Panc1 (cell line): ENCODE measurements around the gene SLC8A1. TPM values are rescaled to one million over a fixed set of nuclear protein-coding genes. Genes with fewer than 3 reads are reported as not detected.

Experiments used
- ATAC-seq: fragments of 200-7000 bp; cut with Tn5 transposase; 2 replicates; pipeline ENCODE4 v1.9.1; 2020; ENCODE audit warnings: mild to moderate bottlenecking, moderate library complexity
- BruUV-seq: library from RNA; stranded (reverse); fragments of 400-500 nt; replicated peaks from 2 replicates; lab custom pipeline; 2021; lab: Mats Ljungman, UMichigan
- CTCF ChIA-PET: fragments of 300-600 bp; sonication (Branson Sonifier 250); formaldehyde crosslinking; loops from one replicate; lab custom pipeline; 2022; ENCODE audit warnings: antibody characterized with exemption; lab: Charles Lee
- POLR2A ChIA-PET: fragments of 300-600 bp; sonication (Branson Sonifier 250); formaldehyde crosslinking; loops from one replicate; lab custom pipeline; 2022; ENCODE audit warnings: antibody characterized with exemption; lab: Charles Lee
- DNase-seq: peaks from one replicate; pipeline ENCODE4 v3.0.0-alpha.2; 2010; ENCODE audit warnings: low read depth, low spot score
- H3K27ac ChIP-seq: 2 replicates; pipeline ENCODE4 v1.5.1; 2011; ENCODE audit warnings: mild to moderate bottlenecking, low read length, inconsistent platforms
- H3K27me3 ChIP-seq: fragments of 200-500 bp; sonication (Bioruptor generic); 2 replicates; pipeline ENCODE4 v1.6.0; 2014; ENCODE audit warnings: low read length, inconsistent platforms; ENCODE audit not compliant: control insufficient read depth, insufficient read depth
- H3K36me3 ChIP-seq: fragments of 200-500 bp; sonication (Bioruptor generic); 2 replicates; pipeline ENCODE4 v1.5.1; 2014; ENCODE audit warnings: inconsistent platforms, mild to moderate bottlenecking, low read length, moderate library complexity; ENCODE audit not compliant: control insufficient read depth, insufficient read depth
- H3K4me1 ChIP-seq: 2 replicates; pipeline ENCODE4 v1.5.1; 2011; ENCODE audit warnings: inconsistent platforms, mild to moderate bottlenecking, low read length, moderate library complexity; ENCODE audit not compliant: control insufficient read depth, insufficient read depth
- H3K4me3 ChIP-seq, 2 experiments: 2 replicates each; pipeline ENCODE4 v1.5.1; 2011 to 2012; ENCODE audit warnings: low read depth in 2 of 2, low read length in 2 of 2, mild to moderate bottlenecking in 2 of 2, inconsistent platforms in 1 of 2, moderate library complexity in 1 of 2
- H3K9me3 ChIP-seq: fragments of 200-500 bp; sonication (Bioruptor generic); 2 replicates; pipeline ENCODE4 v1.5.1; 2014; ENCODE audit warnings: low read depth, mild to moderate bottlenecking, inconsistent platforms, low read length, moderate library complexity; ENCODE audit not compliant: control insufficient read depth, insufficient read depth
- CTCF ChIP-seq: fragments of 450-650 bp; IDR thresholded peaks from 2 replicates; pipeline ENCODE4 v1.5.1; 2017; ENCODE audit warnings: mild to moderate bottlenecking
- POLR2AphosphoS5 ChIP-seq: IDR thresholded peaks from 2 replicates; pipeline ENCODE4 v1.6.1; 2012; ENCODE audit warnings: mild to moderate bottlenecking, low read depth, low read length, moderate library complexity
- REST ChIP-seq, 2 experiments: IDR thresholded peaks; 2 replicates each; pipeline ENCODE4 v1.6.1; 2011 to 2012; ENCODE audit warnings: low read depth in 2 of 2, control low read depth in 1 of 2, low read length in 1 of 2, mild to moderate bottlenecking in 1 of 2, moderate library complexity in 1 of 2; ENCODE audit not compliant: insufficient read depth in 1 of 2
- SIN3A ChIP-seq: IDR thresholded peaks from 2 replicates; pipeline ENCODE4 v1.6.1; 2012; ENCODE audit warnings: low read depth, mild to moderate bottlenecking, low read length, moderate library complexity, borderline replicate concordance; ENCODE audit not compliant: insufficient read depth
- TCF7L2 ChIP-seq: IDR thresholded peaks from 2 replicates; pipeline ENCODE4 v1.6.1; 2011; ENCODE audit warnings: mild to moderate bottlenecking, low read depth, low read length, inconsistent platforms
- in situ Hi-C: cut with HindIII; loops from 2 replicates; pipeline ENCODE4 v1.10.0; 2016; ENCODE audit warnings: low sequenced_read_pairs, low pct_unique_long_range_greater_than_20kb
- intact Hi-C: fragments of 100-400 bp; cut with micrococcal nuclease; formaldehyde crosslinking; loops from one replicate; pipeline ENCODE4 v1.10.0; 2022; ENCODE audit not compliant: unreplicated experiment
- total RNA-seq: library from RNA; stranded (reverse); gene quantifications from one replicate; pipeline ENCODE4 v1.2.1, GENCODE V29; 2021; ENCODE audit not compliant: unreplicated experiment

Gene SLC8A1
- total RNA-seq, 1 experiment from 2014 or later: 0.59 TPM

GRCh38 chr2:40410695-40411094 lies 41.2 kb downstream of the SLC8A1 start:
- Histone ChIP-seq H3K36me3 (no peaks in the 10 kb centered on the region), H3K4me1 (no peaks in the 10 kb centered on the region), H3K27ac (no peak overlapping the region), H3K4me3 (no peak overlapping the region), H3K9me3 (no peaks in the 10 kb centered on the region), H3K27me3 (no peaks in the 10 kb centered on the region)
- ATAC-seq: no peak
- in situ Hi-C loops (no loop called here), intact Hi-C loops (no loop called here)
- no TSS peak for BruUV-seq
- ChIA-PET POLR2A (no interaction called here), CTCF (no interaction called here)
- TF ChIP-seq POLR2AphosphoS5 (no peak), SIN3A (no peak), CTCF (no peak), TCF7L2 (no peak), REST (IDR thresholded peaks at IDR 0.05; ENCODE audit: insufficient read depth in 1 of 2, low read depth in 2 of 2, low read length in 1 of 2) (no peak)
- no peak for DNase-seq

GRCh38 chr2:40409734-40410133 lies 42.2 kb downstream of the SLC8A1 start:
- Histone ChIP-seq H3K4me3 (no peak overlapping the region), H3K4me1 (no peaks in the 10 kb centered on the region), H3K36me3 (no peaks in the 10 kb centered on the region), H3K9me3 (no peaks in the 10 kb centered on the region), H3K27ac (no peak overlapping the region), H3K27me3 (no peaks in the 10 kb centered on the region)
- intact Hi-C loops: no loop called here
- in situ Hi-C loops: no loop called here
- ATAC-seq (no peak), DNase-seq (no peak)
- BruUV-seq: no TSS peak
- ChIA-PET CTCF (no interaction called here), POLR2A (no interaction called here)
- TF ChIP-seq SIN3A (no peak), TCF7L2 (no peak), REST (IDR thresholded peaks at IDR 0.05; ENCODE audit: insufficient read depth in 1 of 2, low read depth in 2 of 2, low read length in 1 of 2) (no peak), POLR2AphosphoS5 (no peak), CTCF (no peak)
